ENCODE results near the gene MYL10.
A peak's percentile ranks its signal among the peaks of the same experiment; 100 is the strongest.
"Not testable (repeated sequence)": the region's sequence is repeated elsewhere in the genome, so short reads cannot be mapped to it uniquely, and the experiment has no call there.

MYL10 gene

DNA sequence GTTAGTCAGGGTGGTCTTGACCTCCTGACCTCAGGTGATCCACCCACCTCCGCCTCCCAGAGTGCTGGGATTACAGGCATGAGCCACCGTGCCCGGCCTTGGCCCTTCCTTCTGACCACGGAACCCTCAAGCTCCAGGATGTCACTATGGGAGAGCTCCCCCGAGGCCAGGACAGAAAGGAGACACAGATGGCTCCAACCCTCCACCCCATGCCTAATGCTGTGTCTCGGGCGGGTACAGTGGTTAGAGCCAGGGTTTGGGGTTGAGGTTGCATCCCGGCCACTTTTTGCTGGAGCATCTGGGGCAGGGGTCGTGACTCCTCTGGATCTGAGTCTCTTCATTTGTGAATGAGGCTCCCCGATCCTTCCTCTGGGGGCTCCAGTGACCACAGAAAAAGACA, 8.1 kb downstream of the MYL10 start:
- no peak overlapping the region for H3K27ac ChIP-seq
- DNase-seq (ENCODE audit: low read depth, low spot score): no peak

DNA sequence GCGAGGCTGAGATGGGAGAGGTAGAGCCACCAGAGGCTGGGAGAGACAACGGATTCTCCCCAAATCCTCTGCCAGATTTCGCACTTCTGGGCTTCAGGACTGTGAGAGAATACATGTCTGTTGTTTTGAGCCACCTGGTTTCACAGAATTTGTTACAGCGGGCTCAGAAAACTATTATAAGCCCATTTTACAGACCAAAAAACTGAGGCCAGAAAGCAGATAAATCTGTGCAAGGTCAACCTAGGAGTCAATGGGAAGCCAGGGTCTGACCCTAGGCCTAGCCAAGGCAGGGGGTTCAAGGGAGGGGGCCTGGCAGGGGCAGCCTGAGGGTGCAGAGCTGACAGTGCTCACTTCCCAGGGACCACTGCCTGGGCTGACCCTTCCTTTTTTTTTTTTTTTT, 8.7 kb downstream of the MYL10 start:
- no peak overlapping the region for H3K27ac ChIP-seq
- no peak for DNase-seq (ENCODE audit: low read depth, low spot score)

DNA sequence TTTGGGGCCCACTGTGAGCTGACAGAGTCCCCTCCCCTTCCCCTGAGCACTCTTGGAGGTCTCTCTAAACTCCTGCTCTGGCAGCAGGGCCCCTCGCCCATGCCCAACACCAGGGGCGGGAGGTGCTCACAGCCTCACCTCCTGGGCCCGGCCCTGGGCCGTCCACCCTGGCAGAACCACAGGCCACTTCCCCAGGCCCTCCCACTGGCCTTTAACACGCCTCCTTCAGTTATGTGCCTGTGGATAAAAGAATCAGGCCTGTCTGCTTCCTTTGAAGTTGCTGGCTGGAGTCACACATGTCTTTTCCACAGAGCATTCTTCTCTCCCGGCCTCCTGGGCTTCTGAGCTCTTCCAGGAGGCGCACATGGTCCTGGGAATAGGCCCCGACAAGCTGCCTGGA, 10.2 kb downstream of the MYL10 start:
- no peak for DNase-seq (ENCODE audit: low read depth, low spot score)
- no peak overlapping the region for H3K27ac ChIP-seq

- no peak overlapping the region for H3K27ac ChIP-seq
- no peak for DNase-seq (ENCODE audit: low read depth, low spot score)
Measured at GRCh38 chr7:101618207-101618839, 10.8 kb downstream of the MYL10 start.

- DNase-seq (ENCODE audit: low read depth, low spot score): no peak
- H3K27ac ChIP-seq: no peak overlapping the region
Measured at GRCh38 chr7:101617451-101618206, 11.5 kb downstream of the MYL10 start.

- no peak for DNase-seq (ENCODE audit: low read depth, low spot score)
- no peak overlapping the region for H3K27ac ChIP-seq
Measured at GRCh38 chr7:101615446-101615845, 13.7 kb downstream of the MYL10 start.

DNA sequence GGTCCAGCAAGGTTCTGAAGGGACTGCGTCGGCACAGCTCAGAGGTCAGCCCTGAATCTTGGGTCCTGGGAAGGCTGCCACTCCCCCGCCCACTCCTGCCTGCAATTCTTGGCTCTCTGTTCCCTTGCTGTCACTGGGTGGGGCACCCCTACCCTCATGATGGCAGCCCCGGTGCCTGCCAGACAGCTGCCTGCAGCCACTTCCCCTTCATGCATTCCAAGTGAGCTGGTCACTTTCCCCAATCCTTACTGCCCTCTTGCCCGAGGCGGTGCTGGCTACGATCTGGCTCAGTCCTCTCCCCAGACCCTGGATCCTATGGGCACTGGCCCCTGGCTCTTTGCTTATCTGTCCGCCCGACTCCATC, 14.2 kb downstream of the MYL10 start:
- DNase-seq (ENCODE audit: low read depth, low spot score): no peak
- H3K27ac ChIP-seq: no peak overlapping the region

DNA sequence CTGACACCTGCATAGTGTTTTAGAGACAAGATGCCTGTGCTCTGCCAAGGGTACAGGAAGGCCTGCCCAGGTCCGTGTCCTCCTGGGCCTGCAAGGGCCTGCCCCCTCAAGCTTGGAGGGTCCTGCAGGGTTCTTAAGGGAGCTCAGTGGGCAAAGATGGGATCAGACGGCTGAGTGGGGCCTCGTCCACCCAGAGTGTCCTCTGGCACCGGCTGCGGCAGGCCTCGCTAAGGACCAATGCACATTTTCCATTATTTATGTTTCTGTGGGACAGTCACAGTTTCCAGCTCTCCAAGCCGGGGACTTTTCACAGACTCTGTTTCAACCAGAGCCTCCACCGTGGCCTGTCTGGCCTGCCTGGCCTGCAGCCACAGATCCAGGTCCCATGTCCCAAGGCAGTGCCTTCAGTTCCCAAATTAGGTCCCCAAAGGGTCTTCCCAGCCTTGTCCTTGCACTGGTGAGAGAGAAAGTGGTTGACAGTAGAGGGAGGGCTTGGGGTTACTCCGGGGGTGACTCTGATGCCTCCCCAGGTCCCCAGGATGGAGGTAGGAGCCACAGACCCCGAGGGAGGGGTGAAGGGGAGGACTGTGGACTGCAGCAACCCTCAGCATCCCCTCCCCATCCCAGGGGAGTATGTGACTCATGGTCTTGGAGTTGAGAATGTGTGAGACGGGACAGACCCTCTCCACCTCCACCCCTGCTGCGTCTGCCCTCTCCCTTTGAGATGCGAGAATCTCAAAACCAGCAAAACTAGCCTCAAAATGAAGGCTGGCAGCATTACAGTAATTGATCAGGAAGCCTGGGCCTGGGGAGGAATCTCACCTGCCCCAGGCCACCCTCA, 14.8 kb downstream of the MYL10 start:
- no peak overlapping the region for H3K27ac ChIP-seq
- no peak for DNase-seq (ENCODE audit: low read depth, low spot score)

DNA sequence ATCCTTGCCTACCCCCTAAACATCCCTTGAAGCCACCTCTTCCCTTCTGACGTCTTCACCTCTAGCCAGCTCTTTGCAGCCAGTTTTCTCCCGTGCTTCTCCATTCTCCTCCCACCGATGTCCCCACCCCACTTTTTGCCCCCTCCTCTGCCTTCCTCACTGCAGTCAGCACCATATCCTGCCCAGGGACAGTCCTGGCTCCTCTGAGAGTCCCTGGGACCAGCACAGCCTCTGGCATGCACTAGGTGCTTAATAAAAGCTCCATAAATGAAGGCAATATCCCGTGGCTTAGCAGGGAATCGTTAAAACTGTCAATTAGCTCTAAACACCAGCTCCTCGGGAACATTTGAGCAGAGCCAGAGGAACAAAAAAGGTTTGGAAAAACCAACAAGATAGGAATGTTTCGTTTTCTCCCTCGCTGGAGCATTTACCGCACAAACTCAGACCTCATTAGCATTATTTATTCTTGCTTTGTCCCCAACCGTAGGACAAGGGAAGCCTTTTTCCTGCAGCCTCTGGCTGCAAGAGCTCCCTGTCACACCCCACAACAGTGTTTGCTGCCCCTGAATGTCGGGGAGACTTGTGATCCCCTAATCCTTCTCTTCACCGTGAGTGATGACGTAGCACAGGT, 16.1 kb downstream of the MYL10 start:
- no peak for DNase-seq (ENCODE audit: low read depth, low spot score)
- H3K27ac ChIP-seq: no peak overlapping the region

DNA sequence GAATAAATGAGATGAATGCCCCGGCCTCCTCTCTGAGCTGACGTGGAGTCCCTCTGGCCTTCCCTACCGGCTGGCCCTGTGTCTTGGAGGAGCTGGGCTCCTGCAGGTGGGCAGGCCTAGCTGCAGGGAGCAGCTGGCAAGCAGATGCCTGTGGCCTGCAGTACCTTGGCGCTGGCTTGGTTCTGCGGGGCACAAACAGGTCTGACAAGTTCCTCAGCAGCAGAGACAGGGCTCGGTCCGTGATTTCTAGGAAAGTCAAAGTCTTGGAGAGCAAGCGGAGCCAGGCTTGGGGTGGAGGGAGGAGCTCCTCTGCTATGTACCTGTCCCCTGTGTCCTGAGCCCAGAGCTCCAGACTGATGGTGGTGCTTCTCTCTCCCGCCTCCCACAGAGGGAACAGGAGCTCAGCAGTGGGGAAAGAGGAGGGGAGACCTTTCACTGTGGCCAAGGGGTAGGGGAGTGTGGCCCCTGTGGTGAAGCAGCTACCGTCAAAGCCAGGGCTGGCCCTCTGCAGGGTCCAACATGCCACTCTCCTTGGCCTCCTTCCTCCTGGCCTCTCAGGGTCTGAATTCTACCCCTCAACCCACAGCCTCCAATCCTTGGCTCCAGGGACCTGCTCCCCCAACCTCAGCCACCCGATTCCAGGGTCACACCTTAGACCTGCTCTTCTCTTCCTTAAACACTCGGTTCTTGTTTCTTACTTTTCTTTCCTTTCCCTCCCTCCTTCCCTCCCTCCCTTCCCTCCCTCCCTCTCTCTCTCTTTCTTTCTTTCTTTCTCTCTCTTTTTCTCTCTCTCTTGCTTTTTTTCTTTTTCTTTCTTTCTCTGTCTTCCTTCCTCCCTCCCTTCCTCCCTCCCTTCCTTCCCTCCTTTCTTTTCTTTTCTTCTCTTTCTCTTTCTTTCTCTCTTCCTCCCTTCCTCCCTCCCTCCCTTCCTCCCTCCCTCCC, 20.1 kb downstream of the MYL10 start:
- DNase-seq (ENCODE audit: low read depth, low spot score): peak; percentile 62
- H3K27ac ChIP-seq: no peak overlapping the region

DNA sequence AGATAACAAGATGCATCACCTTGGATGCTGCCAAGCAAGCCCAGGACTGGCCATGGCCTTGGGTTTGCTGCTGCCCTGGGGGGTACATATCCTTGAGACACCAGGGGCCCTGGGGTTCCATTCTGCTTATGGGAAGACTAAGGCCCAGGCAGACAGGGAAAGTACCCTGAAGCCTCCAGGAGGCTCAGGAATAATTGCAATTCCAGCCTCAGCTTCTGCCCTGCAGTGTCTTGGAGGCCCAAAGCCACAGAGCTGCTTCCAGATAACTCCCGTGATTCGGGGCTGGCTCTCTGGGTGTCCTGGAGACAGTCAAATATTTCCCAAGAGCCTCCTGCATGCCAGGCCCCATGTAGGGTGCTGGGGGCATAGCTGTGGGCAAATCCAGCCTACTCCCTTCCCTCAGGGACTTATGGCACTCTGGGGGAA, 22.6 kb downstream of the MYL10 start:
- no peak overlapping the region for H3K27ac ChIP-seq
- no peak for DNase-seq (ENCODE audit: low read depth, low spot score)

GRCh38 chr7:101605611-101606497, 23.2 kb downstream of the MYL10 start:
- DNase-seq (ENCODE audit: low read depth, low spot score): no peak
- no peak overlapping the region for H3K27ac ChIP-seq

- not testable (repeated sequence) for H3K27ac ChIP-seq; DNase-seq (ENCODE audit: low read depth, low spot score)
Measured at GRCh38 chr7:101604934-101605332, 24.2 kb downstream of the MYL10 start.

DNA sequence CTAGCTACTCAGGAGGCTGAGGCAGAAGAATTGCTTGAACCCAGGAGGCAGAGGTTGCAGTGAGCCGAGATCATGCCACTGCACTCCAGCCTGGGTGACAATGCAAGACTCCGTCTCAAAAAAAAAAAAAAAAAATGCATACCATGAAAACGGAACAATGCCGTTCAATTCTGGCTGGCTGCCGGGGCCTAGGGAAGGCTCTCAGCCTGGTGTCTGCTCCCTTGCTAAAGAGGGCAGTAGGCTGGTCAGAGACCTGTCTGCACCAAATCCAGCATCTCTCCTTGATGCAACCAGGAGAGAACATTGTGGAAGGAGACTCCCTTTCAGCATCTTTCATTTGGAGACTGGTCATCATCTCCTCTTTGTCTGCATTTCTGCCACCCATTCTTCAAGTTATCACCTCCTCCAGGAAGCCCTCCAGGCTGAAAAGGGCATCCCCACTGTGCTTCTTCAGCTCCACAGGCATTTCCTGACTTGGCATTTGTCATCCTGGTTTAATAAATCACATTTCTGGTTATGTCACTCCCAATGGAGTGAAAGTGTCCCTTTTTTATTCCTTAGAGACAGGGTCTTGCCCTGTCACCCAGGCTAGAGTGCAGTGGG, 24.7 kb downstream of the MYL10 start:
- DNase-seq (ENCODE audit: low read depth, low spot score): no peak
- no peak overlapping the region for H3K27ac ChIP-seq

DNA sequence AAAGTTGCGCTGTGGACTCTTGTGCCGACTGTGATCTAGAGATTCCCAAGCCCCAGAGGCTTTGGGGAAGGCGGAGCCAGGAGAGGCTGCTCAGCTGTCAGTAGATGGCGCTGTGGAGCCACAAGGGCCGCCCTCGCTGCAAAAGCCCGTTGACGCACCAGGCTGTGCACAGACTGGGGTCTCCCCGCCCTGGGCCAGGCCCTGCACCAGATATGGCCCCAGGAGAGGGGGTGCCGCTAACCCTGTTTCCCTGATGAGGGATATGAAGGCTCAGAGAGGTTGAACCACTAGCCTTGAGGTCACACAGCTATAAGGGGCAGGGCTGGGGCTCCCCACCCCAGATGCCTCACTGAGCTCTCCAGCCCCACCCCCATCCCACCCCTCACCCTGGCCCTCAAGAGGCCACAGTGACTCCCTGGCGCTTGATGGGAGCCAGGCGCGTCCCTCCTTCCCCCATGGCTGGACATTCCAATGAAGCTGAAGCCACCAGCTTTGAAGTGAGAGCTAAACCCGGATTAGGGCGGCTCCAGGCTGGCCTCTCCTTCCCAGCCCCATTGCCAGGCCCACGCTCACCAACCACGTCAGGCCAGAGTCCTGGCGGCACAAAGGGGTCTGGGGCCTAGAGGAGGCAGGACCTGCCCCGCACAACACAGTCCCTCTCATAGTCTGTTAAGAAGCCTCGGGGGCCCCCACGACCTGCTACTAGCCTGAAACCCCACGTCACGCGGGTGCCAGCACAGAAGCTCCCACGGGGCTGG, 26.4 kb downstream of the MYL10 start:
- DNase-seq (ENCODE audit: low read depth, low spot score): peak; percentile 10
- no peak overlapping the region for H3K27ac ChIP-seq

DNA sequence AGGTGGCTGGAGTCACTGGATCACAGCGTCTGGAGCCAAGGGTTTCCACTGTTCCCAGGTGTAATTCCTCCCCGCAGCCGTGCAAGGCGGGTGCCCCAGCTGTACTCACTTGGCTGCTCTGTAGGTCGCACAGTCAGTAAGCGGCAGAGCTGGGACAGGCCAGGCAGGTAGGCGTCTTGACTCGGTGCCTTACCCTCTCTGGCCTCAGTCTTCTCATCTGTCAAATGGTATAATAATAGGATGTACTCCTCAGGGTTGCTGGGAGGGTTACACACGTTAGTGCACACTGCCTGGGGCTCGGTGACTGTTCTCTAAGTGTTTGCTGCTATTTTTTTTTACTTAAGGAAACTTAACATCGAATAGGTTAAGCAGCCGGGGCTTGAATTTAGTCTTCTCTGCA, 27.0 kb downstream of the MYL10 start:
- no peak overlapping the region for H3K27ac ChIP-seq
- DNase-seq (ENCODE audit: low read depth, low spot score): no peak

- DNase-seq (ENCODE audit: low read depth, low spot score): no peak
- no peak overlapping the region for H3K27ac ChIP-seq
Measured at GRCh38 chr7:101599787-101600186, 29.3 kb downstream of the MYL10 start.
